CD4-positive, alpha-beta T cell treated with Interleukin-2 at 100 ng/mL for 4 hours (primary cell): ENCODE data around the gene ATP8B2.
"Not testable (repeated sequence)": the region's sequence is repeated elsewhere in the genome, so short reads cannot be mapped to it uniquely, and the experiment has no call there.

Experiments
- DNase-seq: peaks from one replicate; pipeline ENCODE4 v3.0.0-alpha.2; 2020; ENCODE audit warnings: low spot score

The ATP8B2 gene

DNA sequence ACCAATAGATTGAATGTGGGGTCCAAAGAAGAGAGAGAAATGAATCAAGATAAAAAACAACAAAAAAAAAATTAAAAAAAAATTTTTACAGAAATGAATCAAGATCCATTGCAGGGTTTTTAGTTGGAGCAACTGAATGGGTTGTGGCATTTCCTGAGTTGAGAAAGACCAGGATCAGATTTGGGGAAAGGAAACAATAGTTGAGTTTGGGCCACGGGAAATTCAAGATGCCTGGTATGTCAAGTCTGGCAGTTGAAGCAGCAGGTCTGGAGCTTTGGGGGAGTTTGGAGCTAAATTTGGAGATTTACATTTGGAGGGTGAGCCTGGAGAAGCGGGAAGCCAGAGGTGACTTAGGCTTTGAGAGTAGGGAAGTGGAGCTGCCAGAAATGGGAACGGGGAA lies 22.6 kb downstream of the ATP8B2 start:
- DNase-seq: no peak

- DNase-seq: no peak
These were observed 23.2 kb downstream of the ATP8B2 start for GRCh38 chr1:154348429-154349076.

- no peak for DNase-seq
These were observed 23.8 kb downstream of the ATP8B2 start for GRCh38 chr1:154349121-154349520.

DNA sequence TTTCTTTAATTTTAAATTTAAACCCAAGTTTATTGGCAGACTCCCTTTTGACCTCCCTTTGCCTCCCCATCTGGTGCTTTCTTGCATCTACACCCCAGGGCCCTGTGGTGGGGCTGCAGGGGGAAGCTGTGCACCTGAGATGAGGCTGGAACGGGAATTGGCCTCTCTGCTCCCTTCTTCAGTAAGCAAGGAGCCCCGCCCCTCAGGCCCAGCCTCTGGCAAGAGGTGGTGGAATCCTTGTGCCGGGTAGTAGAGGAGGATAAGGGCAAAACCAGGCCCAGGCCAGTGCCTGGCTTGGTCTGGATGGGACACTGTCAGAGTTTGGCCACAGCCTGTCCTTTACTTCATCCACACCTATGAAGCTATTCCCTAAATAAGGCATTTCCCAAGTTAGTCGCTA lies 25.1 kb downstream of the ATP8B2 start:
- no peak for DNase-seq

DNA sequence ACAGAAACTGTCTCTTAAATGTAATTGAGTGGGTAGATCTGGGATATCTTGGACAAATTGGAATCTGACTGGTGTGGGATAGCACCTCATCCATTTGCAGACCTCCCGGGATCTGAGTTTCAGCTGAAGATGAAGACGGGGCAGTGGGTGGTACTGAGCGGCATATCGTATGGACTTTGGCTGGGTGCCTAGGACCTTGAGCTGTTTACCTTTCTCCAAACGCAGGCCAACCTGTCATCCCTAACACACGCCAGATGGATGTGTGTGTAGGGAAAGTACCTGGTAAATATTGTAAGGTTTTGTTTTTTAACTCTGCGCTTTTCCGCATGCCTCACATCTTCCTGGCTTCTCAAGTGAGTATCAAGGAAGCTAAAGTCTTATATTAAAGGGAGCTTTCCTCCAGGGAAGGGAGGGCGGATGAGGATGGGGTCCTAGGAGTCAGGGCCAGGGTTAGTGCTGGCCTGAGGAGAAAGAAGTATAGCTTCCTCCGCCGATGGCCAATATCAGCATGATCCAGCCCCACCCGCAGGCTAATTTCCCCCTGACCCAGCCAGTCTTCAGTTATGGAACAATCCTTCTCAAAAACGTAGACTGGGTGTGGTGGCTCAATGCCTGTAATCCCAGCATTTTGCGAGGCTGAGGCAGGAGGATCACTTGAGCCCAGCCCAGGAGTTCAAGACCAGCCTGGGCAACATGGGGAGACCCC lies 26.2 kb downstream of the ATP8B2 start:
- DNase-seq: no peak

DNA sequence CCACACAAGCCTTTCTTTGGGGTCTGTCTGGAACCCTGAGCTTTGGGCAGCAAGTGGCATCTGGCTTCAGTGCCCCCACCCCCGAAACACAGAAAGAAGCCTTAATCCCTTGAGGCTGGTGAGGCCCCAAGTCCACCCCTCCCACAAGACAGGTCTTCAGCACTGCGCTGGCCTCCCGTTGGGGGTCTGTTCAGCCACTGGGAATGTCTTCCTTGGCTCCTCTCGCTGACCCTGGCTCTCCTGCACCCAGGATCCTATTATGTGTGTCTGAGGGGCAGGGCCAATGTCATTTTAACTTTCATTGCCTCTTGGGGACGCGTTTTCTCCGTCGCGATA lies 26.9 kb downstream of the ATP8B2 start:
- DNase-seq: no peak

- DNase-seq: peak; percentile 48
These were observed 27.5 kb downstream of the ATP8B2 start for GRCh38 chr1:154352581-154353459.

- peak; percentile 58 for DNase-seq
These were observed 28.2 kb downstream of the ATP8B2 start for GRCh38 chr1:154353460-154353904.

- no peak for DNase-seq
These were observed 28.6 kb downstream of the ATP8B2 start for GRCh38 chr1:154353966-154354365.

GRCh38 chr1:154358519-154358918 lies 33.2 kb downstream of the ATP8B2 start:
- no peak for DNase-seq

DNA sequence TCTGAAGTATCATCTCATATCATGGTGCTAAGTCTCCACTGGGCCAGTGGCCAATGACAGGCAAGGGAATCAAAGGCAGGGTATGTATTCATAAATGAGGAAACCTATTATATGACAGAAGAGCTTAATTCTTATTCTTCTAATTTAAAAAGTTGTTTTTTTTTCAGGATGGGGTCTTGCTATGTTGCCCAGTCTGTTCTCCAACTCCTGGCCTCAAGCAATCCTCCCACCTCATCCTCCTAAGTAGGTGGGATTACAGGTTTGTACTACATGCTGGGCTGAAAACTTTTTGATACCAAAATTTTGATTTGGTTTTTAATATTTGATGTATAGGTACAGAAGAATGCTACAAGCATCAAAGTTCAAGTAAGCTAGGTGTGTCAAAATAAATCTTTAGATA lies 35.0 kb downstream of the ATP8B2 start:
- DNase-seq: no peak

DNA sequence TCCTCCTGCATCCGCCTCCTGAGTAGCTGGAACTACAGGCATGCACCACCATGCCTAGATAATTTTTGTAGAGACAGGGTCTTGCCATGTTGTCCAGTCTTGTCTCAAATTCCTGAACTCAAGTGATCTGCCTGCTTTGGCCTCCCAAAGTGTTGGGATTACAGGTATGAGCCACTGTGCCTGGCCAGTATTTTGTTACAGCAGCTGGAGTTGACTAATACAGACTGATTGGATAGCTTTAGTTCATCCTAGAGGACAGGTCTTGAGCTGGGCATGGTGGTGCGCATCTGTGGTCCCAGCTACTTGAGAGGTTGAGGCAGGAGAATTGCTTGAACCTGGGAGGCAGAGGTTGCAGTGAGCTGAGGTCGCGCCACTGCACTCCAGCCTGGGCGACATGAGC lies 35.6 kb downstream of the ATP8B2 start:
- not testable (repeated sequence) for DNase-seq

GRCh38 chr1:154361357-154361756 lies 36.0 kb downstream of the ATP8B2 start:
- no peak for DNase-seq

DNA sequence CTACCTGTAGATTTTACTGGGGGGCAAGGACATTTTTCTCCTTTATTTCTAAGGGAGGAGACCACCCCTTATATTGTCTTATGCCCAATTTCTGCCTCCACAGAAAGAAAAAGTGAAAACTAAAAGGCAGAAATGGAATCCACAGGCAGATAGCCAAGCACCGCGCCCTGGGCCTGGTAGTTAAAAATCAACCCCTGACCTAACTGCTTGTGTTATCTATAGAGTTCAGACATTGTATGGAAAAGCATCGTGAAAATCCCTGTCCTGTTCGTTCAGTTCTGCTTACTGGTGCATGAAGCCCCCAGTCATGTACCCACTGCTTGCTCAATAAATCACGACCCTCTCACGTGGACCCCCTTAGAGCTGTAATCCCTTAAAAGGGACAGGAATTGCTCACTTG lies 46.1 kb downstream of the ATP8B2 start:
- no peak for DNase-seq

DNA sequence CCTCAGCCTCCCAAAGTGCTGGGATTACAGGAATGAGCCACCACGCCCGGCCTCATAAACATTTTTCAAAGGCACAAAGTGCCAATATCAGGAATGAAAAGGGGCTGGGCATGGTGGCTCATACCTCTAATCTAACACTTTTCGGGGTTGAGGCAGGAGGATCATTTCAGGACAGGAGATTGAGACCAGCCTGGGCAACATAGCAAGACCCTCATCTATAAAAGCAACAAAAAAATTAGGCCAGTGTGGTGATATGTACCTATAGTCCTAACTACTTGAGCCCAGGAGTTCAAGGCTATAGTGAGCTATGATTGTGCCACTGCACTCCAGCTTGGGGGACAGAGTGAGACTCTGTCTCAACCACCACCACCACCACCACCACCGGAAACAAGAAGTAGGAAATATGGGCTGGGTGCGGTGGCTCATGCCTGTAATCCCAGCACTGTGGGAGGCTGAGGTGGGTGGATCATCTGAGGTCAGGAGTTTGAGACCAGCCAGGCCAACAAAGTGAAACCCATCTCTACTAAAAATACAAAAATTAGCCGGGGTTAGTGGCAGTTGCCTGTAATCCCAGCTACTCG lies 48.5 kb downstream of the ATP8B2 start:
- DNase-seq: not testable (repeated sequence)

DNA sequence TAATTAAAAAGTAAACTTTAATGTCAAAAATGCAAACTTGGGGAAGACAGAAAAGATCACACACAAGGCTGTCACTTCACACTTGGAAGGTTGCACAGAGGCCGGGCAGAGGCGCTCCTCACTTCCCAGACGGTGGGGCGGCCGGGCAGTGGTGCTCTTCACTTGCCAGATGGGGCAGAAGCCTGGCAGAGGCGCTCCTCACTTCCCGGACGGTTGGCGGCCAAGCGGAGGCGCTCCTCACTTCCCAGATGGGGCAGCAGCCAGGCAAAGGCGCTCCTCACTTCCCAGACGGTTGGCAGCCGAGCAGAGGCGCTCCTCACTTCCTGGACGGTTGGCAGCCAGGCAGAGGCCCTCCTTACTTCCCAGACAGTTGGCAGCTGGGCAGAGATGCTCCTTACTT lies 54.0 kb downstream of the ATP8B2 start:
- DNase-seq: no peak

DNA sequence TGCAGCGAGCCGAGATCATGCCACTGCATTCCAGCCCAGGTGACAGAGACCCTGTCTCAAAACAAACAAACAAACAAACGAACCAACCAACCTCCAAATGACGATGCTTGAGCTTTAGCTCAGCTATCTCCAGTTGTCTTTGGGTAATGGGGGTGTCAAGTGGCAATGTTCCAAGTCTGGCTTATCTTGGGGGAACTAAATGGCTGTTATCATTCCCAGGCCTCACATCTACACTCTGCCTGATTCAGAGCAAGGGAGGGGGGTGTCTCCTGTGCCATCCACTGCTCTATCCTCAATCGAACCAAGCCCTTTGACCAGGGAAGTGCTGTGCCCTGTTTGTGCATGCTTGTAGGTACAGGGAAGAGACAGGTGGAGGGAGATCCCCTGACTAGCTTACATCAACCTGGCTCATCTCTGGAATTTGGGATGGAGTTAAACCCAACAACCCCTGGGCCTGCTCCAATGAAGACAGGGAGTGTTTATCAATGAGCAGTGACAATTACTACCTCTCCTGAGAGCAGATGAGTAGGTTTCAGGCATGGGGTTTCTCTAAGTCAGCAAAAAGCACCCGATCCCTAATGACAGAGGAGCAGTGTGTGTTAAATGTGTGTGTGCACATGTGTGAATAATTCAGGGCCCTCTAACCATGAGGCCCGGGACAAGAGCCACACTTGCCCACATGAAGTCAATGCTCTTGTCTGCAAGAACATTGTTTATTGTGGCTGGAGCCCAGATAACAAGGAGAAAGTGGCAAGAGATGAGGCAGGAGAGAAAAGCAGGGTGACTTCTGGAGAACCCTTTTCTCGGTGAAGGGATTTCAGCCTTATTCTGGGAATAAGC lies 59.5 kb downstream of the ATP8B2 start:
- no peak for DNase-seq

GRCh38 chr1:154386643-154387352 lies 61.5 kb downstream of the ATP8B2 start:
- peak; percentile 91 for DNase-seq

GRCh38 chr1:154391086-154391770 lies 65.9 kb downstream of the ATP8B2 start:
- DNase-seq: no peak

GRCh38 chr1:154398141-154398540 lies 72.8 kb downstream of the ATP8B2 start:
- no peak for DNase-seq
